EL (cell line): ENCODE data around the gene MTHFR.

Experiments
- DNase-seq: peaks from one replicate; pipeline ENCODE4 v3.0.0-alpha.2; 2016

MTHFR gene

DNA sequence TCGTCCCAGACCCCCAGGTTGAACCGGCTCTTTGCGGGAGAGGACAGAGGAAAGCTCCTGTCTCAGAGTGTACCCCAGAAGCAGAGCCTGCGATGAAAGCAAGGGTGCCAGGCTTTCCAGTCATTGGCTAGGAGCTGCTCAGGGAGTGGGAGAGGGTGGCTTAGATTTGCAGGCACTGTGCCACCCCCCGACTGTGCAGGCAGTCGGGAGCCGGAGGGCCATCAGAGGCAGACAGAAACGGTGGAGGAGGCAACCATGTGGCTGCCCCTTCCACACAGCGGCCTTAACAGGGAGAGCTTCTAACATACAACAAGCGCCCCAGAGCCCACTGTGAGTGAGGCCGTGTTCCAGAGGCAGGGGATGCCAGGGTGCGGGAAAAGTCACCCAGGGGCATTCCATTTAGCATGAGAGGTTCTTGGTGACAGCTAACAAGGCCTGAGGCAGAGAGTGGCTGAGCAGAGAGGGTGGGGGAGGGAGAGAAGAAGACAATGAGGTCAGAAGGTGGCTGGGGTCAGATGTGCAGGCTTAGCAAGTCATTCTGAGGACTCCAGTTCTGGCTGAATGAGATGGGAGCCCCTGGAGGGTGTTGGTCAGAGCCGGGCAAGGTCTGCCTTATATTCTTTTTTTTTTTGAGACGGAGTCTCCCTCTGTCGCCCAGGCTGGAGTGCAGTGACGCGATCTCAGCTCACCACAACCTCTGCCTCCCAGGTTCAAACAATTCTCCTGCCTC is 53.2 kb downstream of the MTHFR start:
- no peak for DNase-seq

DNA sequence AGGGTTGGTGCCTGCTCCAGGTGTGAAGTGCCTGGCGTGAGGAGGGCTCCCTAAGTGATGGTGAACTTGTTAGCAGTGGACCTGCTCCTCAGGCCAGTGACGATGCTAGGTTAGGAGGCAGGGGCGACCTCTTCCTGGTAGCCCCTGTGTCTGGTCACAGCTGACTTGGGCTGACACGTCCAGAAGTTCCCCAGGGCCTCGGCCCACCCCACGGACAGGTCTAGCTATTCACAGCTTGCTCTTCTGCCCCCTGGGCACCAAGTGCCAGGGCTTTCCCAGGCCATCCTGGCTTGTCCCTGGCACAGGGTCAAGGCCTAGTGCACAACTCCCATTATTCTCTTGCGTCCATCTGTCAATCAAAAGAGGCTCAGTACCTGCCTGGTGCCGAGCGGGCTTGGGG is 54.7 kb downstream of the MTHFR start:
- no peak for DNase-seq

DNA sequence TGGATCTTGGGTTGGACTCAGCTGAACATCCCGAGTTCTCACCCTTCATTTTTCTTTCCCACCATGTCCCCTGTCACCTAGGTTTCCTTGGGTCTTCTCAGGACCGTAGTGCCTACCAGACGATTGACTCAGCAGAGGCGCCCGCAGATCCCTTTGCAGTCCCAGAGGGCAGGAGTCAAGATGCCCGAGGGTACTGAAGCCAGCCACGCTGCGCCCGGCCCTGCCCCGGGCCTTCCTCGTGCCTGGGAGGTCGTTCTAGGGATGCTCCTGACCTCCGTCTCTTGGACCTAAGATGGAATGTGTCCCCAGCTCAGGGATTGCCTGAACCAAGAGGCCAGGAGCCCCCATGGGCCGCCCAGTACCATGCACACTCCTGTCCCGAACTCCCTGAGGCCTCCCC is 55.8 kb downstream of the MTHFR start:
- DNase-seq: no peak

DNA sequence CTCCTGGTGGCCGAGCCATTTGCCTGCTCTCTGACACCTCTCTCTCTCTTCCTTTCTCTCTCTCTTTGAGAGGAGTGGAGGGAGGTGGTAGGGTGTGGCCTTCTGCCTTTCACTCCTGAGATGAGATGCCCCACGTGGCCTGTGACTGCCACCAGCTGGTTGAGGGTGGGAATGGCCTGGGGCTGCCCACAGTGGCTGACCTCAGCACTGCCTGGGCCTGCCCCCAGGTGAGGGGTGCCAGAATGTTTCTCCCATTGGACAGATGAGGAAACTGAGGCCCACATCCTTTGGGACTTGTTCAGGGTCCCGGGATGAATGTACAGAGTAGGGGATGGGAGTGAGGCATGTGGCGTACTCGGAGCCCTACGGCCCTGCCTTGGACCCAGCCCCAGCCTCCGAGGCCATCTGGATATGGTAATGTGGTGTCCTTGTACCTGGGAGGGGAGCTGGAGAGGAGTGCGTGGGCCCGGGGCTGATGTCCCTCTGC is 56.5 kb downstream of the MTHFR start:
- peak; percentile 38 for DNase-seq

DNA sequence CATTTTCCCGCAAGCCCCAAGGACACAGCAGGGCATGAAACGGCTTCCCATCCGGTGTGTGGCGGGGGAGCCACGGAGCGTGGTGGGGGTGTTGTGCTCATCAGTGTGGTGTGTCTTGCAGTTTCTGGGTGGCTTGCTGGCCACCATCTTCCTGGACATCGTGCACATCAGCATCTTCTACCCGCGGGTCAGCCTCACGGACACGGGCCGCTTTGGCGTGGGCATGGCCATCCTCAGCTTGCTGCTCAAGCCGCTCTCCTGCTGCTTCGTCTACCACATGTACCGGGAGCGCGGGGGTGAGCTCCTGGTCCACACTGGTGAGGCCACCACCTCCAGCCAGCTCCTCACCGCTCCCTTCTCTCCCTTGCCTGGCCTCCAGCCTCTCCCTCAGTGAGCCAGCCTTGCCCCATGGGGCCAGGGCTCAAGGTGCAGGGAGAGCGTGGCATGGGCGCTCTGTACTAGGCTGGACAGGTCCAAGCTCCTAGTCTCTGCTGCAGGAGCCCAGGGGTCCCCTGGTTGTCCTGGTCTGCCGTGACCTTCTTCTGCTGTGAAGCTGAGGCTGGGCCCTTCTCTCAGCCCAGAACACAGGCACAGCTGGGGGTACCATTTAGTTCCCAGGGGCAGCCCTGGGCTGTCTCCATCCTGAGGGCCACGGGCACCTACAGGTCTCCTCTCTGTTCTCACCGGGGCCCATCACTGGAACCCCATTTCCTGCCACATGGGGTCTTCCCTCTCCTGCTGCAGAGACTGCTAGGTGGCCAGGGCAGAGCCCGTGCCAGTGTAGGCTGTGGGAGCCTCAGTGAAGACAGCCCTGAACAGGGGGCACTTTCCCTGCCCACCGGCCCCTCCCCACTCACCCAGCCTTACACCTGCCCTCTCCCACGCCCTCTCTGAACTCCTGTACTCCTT is 57.2 kb downstream of the MTHFR start:
- no peak for DNase-seq

DNA sequence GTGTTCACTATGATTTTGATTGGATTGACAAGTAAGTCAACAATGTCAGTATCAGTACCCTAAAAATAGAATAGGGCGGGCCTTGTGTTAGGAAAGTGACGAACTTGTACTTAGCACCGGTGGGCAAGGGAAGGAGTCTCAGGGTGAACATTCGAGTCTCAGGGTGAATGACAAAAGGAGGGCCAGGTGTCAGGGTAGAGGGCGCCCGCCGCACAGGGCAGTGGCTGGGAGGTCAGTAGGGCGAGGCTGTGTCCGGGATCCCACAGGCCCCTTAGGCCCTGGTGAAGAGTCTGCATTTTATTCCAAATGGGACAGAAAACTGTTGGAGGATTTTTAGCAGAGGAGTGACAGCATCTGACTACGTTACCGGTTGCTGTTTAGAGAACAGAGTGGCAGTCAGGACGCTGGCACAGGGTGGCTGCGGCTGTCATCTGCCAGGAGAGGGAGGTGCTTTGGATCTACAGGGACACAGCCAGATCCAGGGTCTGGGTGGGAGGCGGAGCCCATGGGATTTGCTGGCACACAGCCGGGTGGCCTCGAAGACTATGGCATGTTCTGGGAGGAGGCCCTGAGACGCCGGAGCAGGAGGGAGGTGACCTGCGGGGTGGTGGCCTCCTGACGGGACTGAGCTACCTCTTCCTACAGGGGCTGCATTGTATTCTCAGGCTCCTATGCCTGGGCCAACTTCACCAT is 58.8 kb downstream of the MTHFR start:
- DNase-seq: no peak

DNA sequence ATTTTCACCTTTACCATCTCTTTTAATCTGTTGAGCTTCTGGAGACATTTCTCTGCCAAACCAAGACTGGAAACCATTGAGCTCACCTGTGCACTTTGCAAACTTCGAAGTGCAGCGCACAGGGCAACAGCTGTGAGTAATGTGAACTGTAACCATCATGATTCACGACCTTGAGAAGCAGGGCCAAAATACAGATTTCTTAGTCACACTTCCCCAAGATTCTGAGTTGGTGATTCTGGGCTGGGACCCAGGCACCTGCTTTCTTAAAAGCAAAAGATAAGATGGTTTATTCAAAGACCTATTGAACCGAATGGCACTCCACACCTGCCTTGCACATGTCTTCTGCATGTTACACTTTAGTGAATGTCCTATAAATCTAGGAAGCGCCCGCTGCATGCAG is 59.7 kb downstream of the MTHFR start:
- DNase-seq: no peak

DNA sequence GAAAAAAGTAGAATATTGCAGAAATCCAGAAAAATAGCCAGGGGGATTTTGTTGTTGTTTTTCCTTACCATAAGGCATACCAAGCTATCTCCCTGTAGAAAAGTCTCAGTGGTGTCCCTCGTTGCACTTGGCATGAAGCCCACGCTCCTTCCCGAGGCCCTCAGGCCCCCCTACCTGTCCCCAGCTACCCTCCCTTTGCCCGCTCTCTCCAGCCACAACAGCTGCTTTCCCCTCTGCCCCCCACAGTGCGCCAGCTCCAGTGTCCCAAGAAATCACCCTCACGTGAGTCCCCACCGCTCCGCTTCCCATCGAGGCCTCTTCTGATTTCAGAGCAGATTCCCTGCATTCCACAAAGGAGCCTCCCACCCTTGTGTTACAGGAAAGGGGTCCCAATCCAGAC is 61.5 kb downstream of the MTHFR start:
- DNase-seq: no peak

DNA sequence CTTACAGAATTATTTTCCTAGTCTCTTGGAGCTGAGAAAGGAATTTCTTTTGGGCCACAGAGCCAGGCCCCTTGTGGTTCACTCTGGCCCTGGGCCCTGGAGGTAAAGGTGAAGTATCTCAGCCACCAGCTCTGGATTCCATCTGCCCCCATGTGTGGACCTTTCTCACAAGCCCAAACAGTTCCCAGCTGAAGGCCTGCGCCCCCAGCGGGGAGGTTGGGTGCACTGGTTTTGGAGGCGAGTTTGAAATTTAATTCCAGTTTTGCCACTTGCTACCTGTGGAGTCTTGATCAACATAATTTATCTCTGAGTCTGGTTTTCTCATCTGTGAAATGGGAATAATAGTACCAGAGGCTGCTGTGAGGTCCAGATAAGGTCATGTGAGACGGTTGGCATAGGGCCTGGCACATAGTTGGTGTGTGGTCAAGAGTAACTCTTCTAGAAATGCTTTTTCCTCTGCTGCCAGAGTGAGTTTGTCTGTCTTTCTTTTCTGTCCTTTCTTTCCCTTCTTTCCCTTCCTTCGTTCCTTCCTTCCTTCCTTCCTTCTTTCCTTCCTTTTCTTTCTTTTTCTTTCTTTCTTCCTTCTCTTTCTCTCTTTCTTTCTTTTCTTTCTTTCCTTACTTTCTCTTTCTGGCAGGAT is 63.7 kb downstream of the MTHFR start:
- DNase-seq: no peak

DNA sequence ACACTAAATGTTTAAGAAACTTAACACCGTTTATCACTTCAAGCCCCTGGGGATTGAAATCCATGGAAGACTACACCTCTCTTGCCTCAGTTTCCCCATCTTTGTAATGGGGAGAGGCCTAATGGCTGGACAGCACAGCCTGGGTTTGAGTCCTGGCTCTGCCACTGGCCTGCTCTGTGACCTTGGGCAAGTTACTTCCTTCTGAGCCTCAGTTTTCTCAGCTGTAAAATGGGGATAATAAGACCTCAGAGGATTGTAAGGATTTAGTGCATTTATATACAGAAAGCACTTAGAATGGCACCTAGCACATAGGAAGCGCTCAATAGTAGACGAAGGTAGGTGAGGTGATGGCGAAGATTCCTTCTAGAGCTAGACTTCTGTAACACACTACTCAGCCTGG is 64.3 kb downstream of the MTHFR start:
- no peak for DNase-seq

DNA sequence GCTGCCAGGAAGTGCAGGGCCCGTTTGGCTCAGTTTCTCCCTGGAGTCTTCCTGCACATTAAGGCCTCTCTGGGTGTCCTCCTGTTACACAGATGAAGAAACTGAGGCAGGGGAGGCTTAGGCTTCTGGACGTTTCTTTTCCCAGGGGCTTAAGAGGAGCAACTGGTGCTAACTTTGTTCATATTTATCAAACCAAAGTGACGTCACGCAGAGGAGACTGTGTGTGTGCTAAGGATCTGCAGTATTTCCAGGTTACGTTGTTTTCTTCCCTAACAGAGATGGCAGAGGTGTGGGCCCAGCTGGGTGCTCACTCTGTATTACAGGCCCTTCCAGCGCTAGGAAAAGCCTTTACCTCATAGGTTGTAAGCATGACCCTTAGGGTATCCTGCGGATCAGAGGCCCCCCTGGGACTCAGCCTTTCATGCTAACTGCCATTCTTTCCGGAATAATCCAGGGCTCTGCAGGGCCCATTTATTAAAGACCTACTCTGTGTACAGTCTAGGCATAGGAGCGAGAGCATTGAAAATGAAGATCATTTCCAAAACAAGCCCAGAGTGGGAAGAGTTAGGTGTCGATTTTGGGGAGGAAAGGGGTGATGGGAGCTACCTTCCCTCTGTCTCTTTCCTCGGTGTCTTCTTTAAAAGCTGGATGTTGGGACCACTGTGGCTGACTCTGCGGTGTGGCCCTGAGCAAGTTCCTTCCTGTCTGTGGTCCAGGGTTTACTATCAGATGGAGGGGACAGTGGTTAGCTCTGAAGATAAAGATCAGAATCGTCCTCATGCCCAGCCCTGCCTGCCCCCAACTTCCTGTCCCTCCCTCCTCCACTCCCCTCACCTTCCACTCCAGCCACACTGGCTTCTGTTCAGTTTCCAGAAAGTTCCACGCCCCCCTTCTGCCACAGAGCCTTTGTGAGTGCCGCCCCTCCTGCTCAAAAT is 65.2 kb downstream of the MTHFR start:
- DNase-seq: peak; percentile 14

DNA sequence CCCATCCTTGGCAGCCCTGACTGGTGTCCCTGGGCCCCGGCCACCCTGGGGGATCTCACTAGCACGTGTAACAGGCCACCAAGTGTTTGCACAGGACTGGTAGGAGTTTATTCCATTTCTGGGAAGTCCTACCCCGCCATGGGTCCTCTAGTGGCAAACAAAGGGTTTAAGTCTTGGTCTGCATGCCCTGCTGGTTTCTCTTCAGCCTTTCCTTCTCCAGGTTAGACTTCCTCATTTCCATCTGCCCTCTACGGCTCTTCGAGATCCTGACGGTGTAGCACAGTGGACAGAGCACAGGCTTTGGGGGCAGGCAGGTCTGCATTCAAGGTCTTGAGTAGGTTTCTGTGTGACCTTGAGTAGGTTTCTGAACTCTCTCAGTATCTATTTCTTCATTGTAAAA is 67.0 kb downstream of the MTHFR start:
- DNase-seq: no peak

DNA sequence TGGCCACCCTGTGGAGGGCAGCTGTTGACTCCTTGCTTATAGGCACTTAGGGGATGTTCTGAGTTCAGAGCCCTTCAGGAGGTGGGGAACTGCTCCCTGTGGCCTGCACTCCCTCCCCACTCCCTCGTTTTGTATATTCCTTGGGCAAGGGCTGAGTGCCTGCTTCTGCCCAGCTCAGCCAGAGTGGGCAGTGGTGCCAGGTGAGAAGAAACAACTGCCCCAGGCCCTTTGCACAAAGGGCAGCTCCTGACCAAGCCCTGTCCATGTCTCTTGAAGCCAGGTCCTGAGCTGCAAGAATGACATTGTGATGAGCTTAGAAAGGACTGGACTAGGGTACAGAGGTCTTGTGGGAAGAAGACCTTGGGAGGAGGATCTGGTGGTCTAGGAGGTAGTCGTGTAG is 67.7 kb downstream of the MTHFR start:
- no peak for DNase-seq

DNA sequence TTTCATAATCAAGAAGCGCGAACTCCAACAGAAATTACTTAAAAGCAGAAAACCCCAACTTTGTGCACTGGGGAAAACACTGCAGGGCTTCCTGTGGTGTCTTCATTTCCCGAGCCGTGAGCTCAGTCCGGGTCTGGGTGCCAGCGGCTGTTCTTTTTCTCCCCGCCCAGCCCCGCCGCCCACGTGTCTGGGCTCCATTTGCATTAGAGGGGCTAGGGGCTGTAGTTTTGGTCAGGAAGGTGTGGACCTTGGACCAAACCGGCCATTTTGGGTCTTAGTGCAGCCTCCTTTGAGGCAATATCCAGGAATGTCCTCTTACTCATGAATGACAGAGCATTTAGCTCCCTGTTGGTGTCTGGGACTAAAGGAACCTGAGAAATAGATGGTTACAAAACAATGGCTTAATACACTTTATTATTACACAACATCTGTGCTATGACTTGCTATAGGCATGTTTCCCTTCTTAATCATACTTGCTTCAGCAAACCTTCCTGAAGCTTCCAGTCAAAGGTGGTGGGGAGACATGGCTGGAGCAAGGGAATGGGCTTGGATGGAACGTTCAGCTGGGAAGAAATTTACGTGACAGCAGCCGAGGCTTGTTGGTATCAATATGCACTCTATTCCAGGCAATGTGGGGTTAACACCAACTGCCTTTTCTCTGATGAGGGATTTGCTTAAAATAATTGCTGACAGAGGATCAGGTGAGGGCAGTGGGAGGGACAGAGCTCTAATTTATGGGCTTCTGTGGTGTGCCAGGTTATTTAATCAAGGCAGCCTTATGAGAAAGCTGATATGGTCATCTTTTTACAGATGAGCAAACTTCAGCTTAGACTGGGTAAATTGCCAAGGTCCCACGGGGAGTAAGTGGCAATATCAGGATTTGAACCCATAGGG is 68.8 kb downstream of the MTHFR start:
- peak; percentile 63 for DNase-seq

DNA sequence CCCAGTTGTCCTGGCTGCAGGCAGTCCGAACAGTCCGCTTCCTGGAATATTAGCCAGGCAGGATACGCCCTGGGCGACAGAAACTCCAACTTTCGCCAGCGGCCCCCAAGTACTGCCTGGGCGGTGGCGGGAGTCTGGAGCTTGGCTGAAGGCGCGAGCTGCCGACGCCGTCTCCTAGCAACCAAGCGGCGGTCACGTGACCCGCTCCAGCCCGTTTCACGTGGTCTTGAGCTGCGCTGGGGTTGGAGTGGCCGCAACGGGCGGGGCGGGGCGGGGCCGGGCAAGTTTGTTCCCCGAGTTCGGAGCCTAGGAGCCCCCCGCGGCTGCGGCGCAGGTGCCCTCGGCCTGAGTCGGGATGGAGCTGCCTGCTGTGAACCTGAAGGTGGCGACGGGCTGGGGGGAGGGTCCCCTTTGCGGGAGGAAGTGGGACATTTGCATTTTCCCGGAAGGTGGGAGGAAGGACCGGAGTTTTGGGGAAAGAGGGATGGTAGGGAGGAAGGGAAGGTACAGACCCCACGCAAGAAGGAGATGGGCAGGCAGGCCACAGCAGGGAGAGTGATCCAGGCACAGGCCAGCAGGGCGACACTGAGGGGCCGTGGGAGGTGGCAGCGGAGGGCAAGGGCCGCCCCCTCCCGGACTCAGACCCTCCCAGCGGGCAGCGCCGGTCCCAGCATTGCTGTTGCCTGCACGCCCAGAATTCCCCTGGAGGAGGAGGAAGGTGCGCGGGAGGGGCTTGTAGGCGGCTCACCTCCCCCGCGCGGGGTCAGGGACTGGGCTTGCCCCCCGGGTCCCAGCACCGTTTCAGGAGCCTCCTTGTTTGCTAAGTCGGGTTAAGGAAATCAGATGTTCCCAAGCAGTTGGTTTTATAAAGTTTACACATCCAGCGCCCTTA is 69.7 kb downstream of the MTHFR start, which contains the start of gene AGTRAP:
AGTRAP (plus strand) TSS at position 283 of the 892 bp plus-strand sequence; CDS start at position 356, 73 bp downstream.
- peak; percentile 90 for DNase-seq
